Astrocyte of the cerebellum (primary cell): ENCODE measurements around the gene OSBPL10.

Experiments used
- DNase-seq: peaks from one replicate; pipeline ENCODE4 v3.0.0-alpha.2; 2011; ENCODE audit warnings: low read depth
- H3K4me3 ChIP-seq: 2 replicates; pipeline ENCODE4 v1.5.1; 2011; ENCODE audit warnings: mild to moderate bottlenecking, low read depth, low read length, moderate library complexity
- CTCF ChIP-seq: IDR thresholded peaks from 2 replicates; pipeline ENCODE4 v1.5.1; 2012; ENCODE audit warnings: low read length, low read depth, moderate library complexity, mild to moderate bottlenecking; ENCODE audit errors: missing control alignments
- in situ Hi-C: cut with HindIII; loops from 2 replicates; pipeline ENCODE4 v1.10.0; 2017; ENCODE audit warnings: low sequenced_read_pairs

The OSBPL10 gene

DNA sequence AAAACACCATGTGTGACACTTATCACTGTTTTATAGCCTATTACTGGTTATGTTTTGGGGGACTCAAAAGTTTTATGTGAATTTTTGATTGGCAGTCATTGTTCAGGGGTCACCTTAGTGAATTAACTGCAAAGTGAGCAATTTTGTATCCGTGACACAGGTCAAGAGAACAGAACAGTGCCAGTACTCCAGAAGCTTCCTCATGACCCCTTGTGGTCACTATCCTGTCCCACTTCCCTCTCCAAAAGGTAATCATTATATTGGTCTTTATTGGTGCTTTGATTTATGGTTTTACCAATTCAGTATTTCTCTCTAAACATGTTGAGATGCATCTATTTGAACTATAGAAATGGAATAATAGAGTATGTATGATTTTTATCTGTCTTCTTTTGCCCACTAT, 341.2 kb downstream of the OSBPL10 start:
- in situ Hi-C loops, result no loop called here
- DNase-seq, result no peak
- TF ChIP-seq CTCF, result no peak
- no peak overlapping the region for H3K4me3 ChIP-seq

- no peak for DNase-seq
- in situ Hi-C loops, result no loop called here
- no peak overlapping the region for H3K4me3 ChIP-seq
- TF ChIP-seq CTCF, result no peak
These were observed 344.2 kb downstream of the OSBPL10 start for GRCh38 chr3:31636694-31637442.

- TF ChIP-seq CTCF, result no peak
- H3K4me3 ChIP-seq, result no peak overlapping the region
- no peak for DNase-seq
- in situ Hi-C loops, result no loop called here
These were observed 345.0 kb downstream of the OSBPL10 start for GRCh38 chr3:31636049-31636448.

DNA sequence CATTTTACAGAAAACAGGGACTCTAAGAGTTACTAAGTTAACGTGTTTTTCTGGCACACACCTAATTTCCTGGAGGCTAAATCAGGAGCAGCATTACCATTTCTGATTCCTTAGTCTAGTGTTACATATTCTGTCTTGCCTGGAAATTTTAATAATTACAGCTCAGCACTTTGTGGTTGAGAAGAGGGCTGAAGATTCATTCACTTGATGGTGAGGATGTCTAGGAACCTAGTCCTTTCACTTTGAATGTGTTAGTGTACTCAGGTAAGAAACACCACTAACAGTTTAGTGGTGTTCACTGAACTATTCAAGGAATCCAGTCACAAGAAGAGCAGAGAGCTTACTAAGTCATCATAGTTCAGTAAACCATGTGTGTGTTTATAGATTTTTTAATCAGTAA, 345.5 kb downstream of the OSBPL10 start:
- DNase-seq, result no peak
- no peak overlapping the region for H3K4me3 ChIP-seq
- in situ Hi-C loops, result no loop called here
- no peak for TF ChIP-seq CTCF

GRCh38 chr3:31634476-31634875, 346.6 kb downstream of the OSBPL10 start:
- no peak overlapping the region for H3K4me3 ChIP-seq
- in situ Hi-C loops, result no loop called here
- no peak for TF ChIP-seq CTCF
- no peak for DNase-seq

GRCh38 chr3:31629054-31629453, 352.0 kb downstream of the OSBPL10 start:
- in situ Hi-C loops, result no loop called here
- no peak for DNase-seq
- H3K4me3 ChIP-seq, result no peak overlapping the region
- no peak for TF ChIP-seq CTCF
